MM.1S (cell line): ENCODE data around the gene ACOT12.

ENCODE experiments used
- DNase-seq: peaks from one replicate; pipeline ENCODE4 v3.0.0-alpha.2; 2015
- H2AFZ ChIP-seq: fragments of 300-600 bp; sonication (generic); 2 replicates; pipeline ENCODE4 v1.6.0; 2016; ENCODE audit warnings: antibody characterized with exemption, low read length
- H3F3A ChIP-seq: fragments of 300-600 bp; sonication (generic); 2 replicates; pipeline ENCODE4 v1.6.1; 2016; ENCODE audit warnings: mild to moderate bottlenecking, antibody characterized with exemption, low read length, moderate library complexity, mixed read lengths; ENCODE audit not compliant: insufficient read depth
- H3K27ac ChIP-seq: fragments of 300-600 bp; sonication (generic); 2 replicates; pipeline ENCODE4 v1.5.1; 2016; ENCODE audit warnings: mild to moderate bottlenecking, low read length
- H3K27me3 ChIP-seq: fragments of 300-600 bp; sonication (generic); replicated peaks from 2 replicates; pipeline ENCODE4 v1.6.0; 2016; ENCODE audit warnings: low read length; ENCODE audit not compliant: insufficient read depth
- H3K36me3 ChIP-seq: fragments of 300-600 bp; sonication (generic); replicated peaks from 2 replicates; pipeline ENCODE4 v1.6.1; 2016; ENCODE audit warnings: mild to moderate bottlenecking, low read length, mixed read lengths; ENCODE audit not compliant: insufficient read depth
- H3K4me1 ChIP-seq: fragments of 300-600 bp; sonication (generic); 2 replicates; pipeline ENCODE4 v1.6.1; 2016; ENCODE audit warnings: low read length, mixed read lengths
- H3K4me2 ChIP-seq: fragments of 300-600 bp; sonication (generic); 2 replicates; pipeline ENCODE4 v1.6.0; 2016; ENCODE audit warnings: low read depth, low read length
- H3K4me3 ChIP-seq: fragments of 300-600 bp; sonication (generic); 2 replicates; pipeline ENCODE4 v1.5.1; 2016; ENCODE audit warnings: low read length, mixed read lengths
- H3K79me2 ChIP-seq: fragments of 300-600 bp; sonication (generic); 2 replicates; pipeline ENCODE4 v1.6.1; 2016; ENCODE audit warnings: mixed run types, low read length, mixed read lengths
- H3K9ac ChIP-seq: fragments of 300-600 bp; sonication (generic); 2 replicates; pipeline ENCODE4 v1.6.1; 2016; ENCODE audit warnings: low read length, mixed read lengths
- H3K9me2 ChIP-seq: fragments of 300-600 bp; sonication (generic); replicated peaks from 2 replicates; pipeline ENCODE4 v1.6.1; 2016; ENCODE audit warnings: mild to moderate bottlenecking, low read length, mixed read lengths; ENCODE audit not compliant: insufficient read depth
- H3K9me3 ChIP-seq: fragments of 300-600 bp; sonication (generic); replicated peaks from 2 replicates; pipeline ENCODE4 v1.6.1; 2016; ENCODE audit warnings: mild to moderate bottlenecking, low read length, mixed read lengths; ENCODE audit not compliant: insufficient read depth
- H4K20me1 ChIP-seq: fragments of 300-600 bp; sonication (generic); 2 replicates; pipeline ENCODE4 v1.6.1; 2016; ENCODE audit warnings: mild to moderate bottlenecking, low read length, moderate library complexity, mixed read lengths; ENCODE audit not compliant: insufficient read depth
- CTCF ChIP-seq: fragments of 300-600 bp; sonication (generic); IDR thresholded peaks from 2 replicates; pipeline ENCODE4 v1.5.1; 2016; ENCODE audit warnings: antibody characterized with exemption, low read length, mixed read lengths
- EZH2 ChIP-seq: fragments of 300-600 bp; sonication (generic); optimal IDR thresholded peaks from 2 replicates; pipeline ENCODE3; 2017; ENCODE audit warnings: low read depth, mild to moderate bottlenecking, antibody characterized with exemption, low read length, mixed read lengths
- EZH2phosphoT487 ChIP-seq: fragments of 300-600 bp; sonication (generic); IDR thresholded peaks from 2 replicates; pipeline ENCODE4 v1.6.1; 2018; ENCODE audit warnings: antibody characterized with exemption, low read length

ACOT12 gene

GRCh38 chr5:81401266-81401665 is 7.3 kb upstream of the ACOT12 start:
- Histone ChIP-seq H3K4me3 (no peak overlapping the region), H3K27ac (no peak overlapping the region), H3K9me3 (no peaks in the 10 kb centered on the region), H3K79me2 (no peaks in the 10 kb centered on the region), H3K9me2 (no peaks in the 10 kb centered on the region), H3K27me3 (no peaks in the 10 kb centered on the region), H4K20me1 (no peaks in the 10 kb centered on the region), H3K9ac (no peak overlapping the region), H3K4me2 (no peak overlapping the region), H3K36me3 (no peaks in the 10 kb centered on the region), H2AFZ (no peak overlapping the region), H3K4me1 (no peaks in the 10 kb centered on the region), H3F3A (no peaks in the 10 kb centered on the region)
- no peak for DNase-seq
- TF ChIP-seq EZH2 (no peak), CTCF (no peak), EZH2phosphoT487 (no peak)

GRCh38 chr5:81400375-81400774 is 6.4 kb upstream of the ACOT12 start:
- H2AFZ ChIP-seq: no peak overlapping the region
- H3K36me3 ChIP-seq: no peaks in the 10 kb centered on the region
- H3F3A ChIP-seq: no peaks in the 10 kb centered on the region
- no peak overlapping the region for H3K27ac ChIP-seq
- H4K20me1 ChIP-seq: no peaks in the 10 kb centered on the region
- H3K9me2 ChIP-seq: no peaks in the 10 kb centered on the region
- H3K4me1 ChIP-seq: no peaks in the 10 kb centered on the region
- H3K79me2 ChIP-seq: no peaks in the 10 kb centered on the region
- no peak overlapping the region for H3K9ac ChIP-seq
- no peaks in the 10 kb centered on the region for H3K27me3 ChIP-seq
- no peak overlapping the region for H3K4me2 ChIP-seq
- no peaks in the 10 kb centered on the region for H3K9me3 ChIP-seq
- DNase-seq: no peak
- H3K4me3 ChIP-seq: no peak overlapping the region
- TF ChIP-seq EZH2phosphoT487 (no peak), EZH2 (no peak), CTCF (no peak)

GRCh38 chr5:81398741-81399140 is 4.8 kb upstream of the ACOT12 start:
- Histone ChIP-seq H3K27me3 (no peaks in the 10 kb centered on the region), H3K27ac (no peak overlapping the region), H3K4me1 (no peaks in the 10 kb centered on the region), H3F3A (no peaks in the 10 kb centered on the region), H3K36me3 (no peaks in the 10 kb centered on the region), H2AFZ (no peak overlapping the region), H3K4me2 (no peak overlapping the region), H3K9me2 (no peaks in the 10 kb centered on the region), H3K9me3 (no peaks in the 10 kb centered on the region), H3K9ac (no peak overlapping the region), H3K4me3 (no peak overlapping the region), H4K20me1 (no peaks in the 10 kb centered on the region), H3K79me2 (no peaks in the 10 kb centered on the region)
- no peak for DNase-seq
- TF ChIP-seq CTCF (no peak), EZH2phosphoT487 (no peak), EZH2 (no peak)

- Histone ChIP-seq H3K4me3 (no peak overlapping the region), H3K9ac (no peak overlapping the region), H3F3A (no peaks in the 10 kb centered on the region), H2AFZ (no peak overlapping the region), H3K36me3 (no peaks in the 10 kb centered on the region), H3K79me2 (no peaks in the 10 kb centered on the region), H3K9me2 (no peaks in the 10 kb centered on the region), H3K4me2 (no peak overlapping the region), H3K27me3 (no peaks in the 10 kb centered on the region), H4K20me1 (no peaks in the 10 kb centered on the region), H3K4me1 (no peaks in the 10 kb centered on the region), H3K9me3 (no peaks in the 10 kb centered on the region), H3K27ac (no peak overlapping the region)
- DNase-seq: no peak
- TF ChIP-seq CTCF: no peak
- TF ChIP-seq EZH2phosphoT487: no peak
- TF ChIP-seq EZH2: no peak
Measured at GRCh38 chr5:81397176-81397575, 3.2 kb upstream of the ACOT12 start.
